Fibroblast of gingiva (primary cell): ENCODE data around the gene POMGNT2.

Experiments
- DNase-seq: peaks from one replicate; pipeline ENCODE4 v3.0.0-alpha.2; 2011; ENCODE audit warnings: low read depth

The POMGNT2 gene

DNA sequence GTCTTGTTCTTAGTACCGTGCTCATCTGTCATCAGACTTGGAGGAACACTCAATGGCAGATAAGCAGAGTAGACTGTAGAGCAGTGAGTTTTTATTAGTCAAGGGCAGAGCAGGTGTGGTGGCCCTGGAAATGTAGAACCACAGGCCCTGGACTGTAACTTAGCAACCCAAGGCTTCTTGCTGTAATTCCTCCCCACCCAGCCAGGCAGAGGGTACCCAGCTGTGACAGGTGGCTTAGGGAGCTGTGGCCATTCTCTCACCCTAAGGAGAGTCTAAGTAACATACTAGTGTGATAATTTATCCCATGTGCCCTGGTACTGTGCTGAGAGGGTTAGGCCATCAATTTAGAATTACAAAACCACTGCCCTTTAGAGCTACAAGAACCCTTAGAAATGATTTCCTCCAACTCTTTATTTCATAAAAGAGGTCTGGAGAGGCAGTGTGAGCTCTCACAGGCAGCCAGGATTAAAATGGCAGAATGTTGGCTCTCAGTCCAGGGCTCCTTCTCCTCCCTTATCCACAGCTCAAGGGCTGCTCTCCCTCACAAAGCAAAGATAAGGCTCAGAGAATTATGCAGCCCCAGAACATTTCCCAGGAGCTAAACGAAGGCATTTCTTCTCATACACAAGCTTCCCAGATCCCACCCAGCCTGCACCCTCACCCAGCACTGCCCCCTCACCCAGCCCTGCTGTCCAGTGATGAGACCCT, 3.0 kb downstream of the POMGNT2 start:
- no peak for DNase-seq

DNA sequence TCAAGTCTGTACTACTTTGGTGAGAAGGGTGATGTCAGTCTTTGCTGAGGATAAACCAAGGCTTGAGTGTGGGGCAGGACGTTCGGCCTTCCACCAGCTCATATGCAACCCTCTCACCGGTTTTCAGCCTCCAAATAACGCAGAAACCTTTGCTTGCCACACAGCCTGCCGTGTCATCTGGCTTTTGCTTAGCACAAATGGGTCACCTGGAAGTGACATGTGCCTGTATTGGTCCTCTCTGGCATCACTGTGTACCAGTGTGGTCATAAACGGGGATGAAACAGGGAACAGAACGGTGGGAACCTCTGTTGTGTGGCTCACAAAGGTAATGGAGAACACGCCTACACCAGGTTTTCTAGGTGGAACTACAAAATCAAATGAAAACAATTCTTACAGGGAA, 7.1 kb downstream of the POMGNT2 start:
- DNase-seq, result no peak

DNA sequence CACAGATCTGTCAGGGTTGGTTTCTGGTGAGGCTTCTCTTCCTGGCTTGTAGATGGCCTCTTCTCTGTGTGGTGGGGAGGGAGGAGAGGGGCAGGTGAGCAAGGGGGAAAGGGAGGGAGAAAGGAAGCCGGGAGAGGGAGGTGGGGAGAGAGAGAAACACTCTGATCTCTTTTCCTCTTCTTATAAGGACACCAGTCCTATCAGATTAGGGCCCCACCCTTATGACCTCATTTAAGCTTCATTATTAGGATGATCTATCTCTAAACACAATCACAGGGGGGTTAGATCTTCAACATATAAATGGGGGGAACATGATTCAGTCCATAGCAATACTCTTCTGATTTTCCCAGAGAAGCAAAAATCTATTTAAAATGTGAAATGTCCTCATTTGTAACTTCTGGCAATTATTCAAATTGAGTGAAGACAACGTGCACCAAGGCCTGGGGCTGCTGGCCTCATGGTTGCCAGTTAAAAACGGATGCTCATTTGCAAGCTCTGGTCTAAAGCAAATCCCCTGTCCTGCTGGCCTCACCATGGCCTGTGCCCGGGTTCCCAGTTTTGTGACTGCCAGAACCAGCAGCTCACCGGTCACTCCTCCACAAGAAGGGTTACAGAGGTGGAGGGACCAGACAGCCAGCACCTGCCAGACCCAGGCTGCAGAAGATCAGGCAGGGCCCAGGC, 8.3 kb downstream of the POMGNT2 start:
- no peak for DNase-seq

DNA sequence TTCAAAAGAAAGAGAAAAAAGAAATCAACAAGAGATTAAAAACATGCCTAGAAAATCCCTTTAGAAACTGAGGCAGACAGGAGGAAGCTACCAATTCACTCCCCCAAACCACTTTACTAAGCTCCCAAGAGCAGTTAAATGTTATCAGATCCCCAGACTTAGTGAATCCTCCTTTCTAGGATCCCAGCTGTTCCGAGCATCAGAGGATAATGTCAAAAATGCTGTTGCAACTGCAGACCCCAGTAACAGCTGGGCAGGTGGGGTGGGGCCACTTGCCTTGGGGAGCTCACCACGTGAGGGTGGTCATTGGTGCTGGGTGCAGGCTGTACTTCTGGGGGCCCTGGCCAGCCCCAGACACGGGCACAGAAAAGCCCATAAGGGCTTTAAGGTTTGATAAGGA, 9.1 kb downstream of the POMGNT2 start:
- no peak for DNase-seq

DNA sequence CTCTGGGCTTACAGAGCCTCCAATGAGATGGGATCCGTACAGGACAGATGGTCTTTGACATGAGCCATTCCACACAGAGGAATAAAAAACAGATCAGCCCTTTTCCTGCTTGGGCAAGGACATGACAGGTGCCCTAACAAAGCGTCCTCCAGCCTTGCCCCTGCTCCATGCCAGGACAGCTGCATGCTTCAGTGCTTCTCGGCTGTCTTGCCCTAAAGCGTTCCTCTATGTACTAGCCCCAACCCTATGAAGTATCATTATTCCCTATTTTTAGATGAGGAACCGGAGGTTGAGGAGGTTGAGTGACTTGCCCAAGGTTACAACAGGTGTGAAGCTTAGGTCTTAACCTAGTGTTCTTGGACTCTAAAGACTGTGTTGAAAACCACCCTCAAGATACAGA, 10.5 kb downstream of the POMGNT2 start:
- DNase-seq, result no peak

DNA sequence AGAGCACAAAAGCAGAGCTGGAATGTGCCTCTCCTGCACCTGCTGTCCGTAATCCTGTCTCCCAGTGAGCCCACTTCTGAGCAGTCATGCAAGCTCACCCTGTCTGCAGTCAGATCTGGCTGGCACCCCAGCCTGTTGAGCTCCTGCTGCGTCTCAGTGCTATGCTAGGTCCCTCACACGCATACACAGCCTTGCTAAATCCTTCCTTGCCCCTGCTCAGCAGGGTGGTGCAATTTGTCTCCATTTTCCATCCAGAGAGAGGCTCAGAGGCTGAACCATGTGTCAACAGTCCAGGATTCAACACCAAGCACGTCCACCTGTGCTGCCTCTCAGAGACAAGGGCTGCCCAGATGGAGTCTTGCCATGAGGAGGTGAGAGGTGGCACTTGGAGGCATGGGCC, 11.0 kb downstream of the POMGNT2 start:
- no peak for DNase-seq

DNA sequence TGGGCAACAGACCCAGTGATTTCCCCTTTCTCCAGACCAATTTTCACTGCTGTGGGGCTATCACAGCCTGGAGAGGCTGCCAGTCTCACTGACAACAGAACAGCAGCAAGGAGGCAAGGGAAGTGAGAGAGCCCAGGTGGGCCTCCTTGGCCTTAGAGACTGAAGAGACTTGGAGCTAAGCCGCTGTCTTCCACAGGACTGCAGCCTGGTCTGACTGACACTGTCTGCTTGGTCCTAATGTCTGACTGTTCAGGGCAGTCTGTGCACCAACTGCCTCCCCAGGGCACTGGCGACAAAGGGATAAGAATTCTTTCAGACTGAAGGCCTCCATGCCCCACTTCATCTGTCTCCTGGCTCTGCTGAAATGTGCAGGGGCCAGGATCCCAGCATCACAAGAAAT, 11.5 kb downstream of the POMGNT2 start:
- no peak for DNase-seq

DNA sequence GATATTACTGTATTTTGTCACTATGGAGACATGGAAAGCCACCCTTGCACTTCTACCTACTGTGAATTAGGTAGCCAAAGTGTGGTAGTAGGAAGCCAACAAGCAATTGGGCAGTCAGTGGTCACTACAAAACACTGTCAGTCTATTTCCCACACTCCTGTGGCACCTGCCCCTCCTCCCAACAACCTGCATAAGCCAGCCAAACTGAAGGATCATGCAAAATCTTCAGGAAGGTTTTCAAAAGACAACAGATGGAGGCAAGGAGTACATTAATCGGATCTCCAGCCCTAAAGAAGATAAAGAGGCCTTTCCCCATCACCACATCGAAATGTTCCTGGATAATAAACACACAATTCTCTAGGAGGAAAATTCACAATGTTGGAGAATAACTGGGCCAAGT, 11.9 kb downstream of the POMGNT2 start:
- DNase-seq, result no peak

DNA sequence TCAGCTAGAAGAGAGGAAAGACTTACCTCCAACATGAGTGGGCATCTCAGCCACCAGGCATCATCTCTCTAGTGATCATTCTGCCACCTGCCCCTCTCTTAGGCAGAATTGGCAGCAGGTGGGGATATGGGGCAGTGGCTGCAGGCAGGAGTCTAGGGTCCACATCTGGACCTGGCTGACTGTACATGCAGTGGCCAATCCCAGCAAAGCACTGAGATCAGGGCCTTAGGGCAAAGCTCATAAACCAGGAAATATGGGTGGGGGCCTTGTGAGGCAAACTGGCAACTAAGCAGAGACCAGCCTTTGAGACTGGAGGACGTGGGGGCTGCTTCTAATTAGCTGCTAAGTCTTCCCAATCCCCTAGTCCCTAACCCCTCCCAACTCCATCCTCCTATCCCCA, 12.9 kb downstream of the POMGNT2 start:
- DNase-seq, result no peak

DNA sequence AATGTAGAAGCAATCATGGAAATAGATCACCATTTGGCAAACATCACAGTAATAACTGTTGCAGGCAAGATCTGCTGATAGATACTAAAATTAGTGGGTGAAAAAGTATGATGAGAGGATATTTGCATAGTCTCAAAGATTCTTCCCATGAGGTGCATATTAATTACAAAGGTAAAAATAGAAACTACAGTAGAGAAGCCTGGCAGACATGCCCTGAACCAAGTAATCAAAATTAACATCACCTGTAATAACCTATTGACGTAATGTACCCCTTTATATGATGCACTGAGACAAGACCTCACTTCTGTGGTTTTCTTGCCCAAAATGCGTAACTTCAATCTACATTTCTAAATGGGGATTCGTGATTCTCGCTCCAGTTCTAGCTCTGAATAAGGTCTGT, 14.4 kb downstream of the POMGNT2 start:
- no peak for DNase-seq

DNA sequence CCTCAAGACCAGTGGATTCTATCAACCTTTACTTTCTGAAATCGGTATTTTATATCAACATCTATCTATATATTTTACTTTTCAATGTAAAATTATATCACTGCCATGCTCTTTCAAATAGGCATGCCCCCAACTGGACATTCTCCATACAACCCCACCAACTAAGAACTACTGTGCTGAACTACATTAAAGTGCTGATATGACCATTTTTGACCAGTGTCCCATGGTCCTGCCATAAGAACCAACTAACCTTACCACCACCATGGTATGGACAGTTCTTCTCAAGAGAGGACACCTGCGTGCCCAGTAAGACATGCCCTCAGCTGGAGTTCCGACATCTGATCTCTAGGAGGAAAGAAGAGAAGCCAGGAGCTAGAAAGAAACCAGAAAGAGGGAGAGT, 15.6 kb downstream of the POMGNT2 start:
- no peak for DNase-seq

DNA sequence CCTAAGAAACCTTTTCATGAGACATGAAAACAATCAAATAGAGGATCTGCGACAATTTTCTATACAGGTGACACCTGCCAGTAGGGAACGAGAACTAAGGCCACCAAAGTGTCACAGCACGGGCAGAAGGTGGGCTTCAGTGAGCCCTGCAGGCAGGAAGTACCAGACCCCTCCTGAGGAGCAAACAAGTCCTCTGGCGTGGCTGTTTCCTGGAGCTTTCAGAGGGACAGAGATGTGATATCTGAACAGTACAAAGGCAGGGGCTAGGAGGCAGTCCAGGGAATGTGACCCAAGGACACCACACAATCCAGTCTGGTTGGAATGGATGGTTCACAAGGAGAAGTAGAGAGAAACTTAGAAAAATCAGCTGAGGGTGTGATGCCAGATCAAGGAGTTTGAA, 16.8 kb downstream of the POMGNT2 start:
- DNase-seq, result no peak

DNA sequence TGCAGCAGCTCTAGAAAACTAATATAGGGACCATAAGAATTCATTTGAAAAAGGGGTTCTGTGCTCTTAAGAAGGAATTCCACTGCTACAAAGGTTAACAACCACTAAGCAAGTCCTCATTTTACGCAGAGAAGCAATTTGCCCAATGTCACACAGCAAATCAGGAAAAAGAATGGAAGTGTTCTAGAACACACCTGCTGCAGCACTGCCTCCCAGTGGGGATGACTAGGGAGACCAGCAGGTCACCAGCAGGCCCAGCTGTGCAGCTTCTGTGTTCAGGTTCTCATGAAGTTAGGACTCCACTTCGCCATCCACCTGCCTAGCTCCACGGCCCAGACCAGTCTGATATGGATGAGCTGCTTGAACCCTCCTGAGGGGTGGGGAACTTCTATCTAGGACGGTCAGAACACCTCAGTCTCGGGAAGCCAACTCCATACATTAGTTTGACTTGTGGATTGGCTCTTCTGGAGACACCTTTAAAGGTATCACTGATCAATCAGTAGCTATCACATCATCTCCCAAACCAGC, 18.6 kb downstream of the POMGNT2 start:
- no peak for DNase-seq

DNA sequence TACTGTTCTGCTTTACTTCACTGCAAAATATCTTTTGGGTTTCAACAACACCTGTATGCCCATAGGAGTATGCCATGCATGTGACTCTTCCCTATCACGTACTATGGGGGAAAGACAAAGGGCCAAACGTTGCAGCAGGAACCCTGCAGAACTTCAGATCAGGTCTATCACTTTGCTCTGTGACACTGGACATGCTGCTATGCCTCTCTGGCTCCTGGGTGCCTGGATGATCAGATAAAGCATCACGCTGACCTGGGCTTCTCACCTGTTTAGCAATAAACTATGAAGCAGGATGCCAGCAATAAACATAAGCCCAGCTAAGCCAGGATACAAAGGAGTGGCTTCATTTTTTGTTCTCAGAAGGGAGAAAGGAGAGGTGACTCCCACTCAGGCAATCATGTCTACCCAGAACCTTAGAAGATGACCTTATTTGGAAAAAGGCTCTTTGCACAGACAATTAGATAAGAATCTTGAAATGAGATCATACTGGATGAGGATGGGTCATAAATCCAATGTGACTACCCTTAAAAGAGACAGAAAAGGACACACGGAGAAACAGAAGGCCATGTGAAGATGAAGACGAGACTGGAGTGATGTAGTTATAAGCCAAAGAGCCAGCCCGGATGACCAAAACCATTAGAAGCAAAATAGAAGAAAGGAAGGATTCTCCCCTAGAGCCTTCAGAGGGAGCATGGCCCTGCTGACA, 19.3 kb downstream of the POMGNT2 start:
- DNase-seq, result no peak

DNA sequence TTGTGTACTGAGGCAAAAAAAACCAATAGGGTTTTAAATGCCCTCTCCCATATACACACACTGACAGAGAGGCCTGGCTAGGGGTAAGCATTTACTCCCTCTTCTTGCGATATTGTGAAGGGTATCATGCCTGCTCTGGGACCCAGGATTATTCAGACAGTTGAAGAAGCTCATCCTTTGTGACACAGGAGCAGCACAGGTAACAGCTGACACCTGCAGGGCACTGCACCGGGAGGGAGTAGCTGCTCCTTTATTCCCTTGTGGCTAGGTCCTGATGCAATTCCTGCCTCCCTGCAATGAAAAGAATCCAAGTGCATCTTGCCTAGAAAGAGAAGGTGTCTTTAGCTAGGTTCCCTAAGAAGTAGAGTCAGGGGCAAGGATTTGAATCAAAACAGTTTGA, 23.4 kb downstream of the POMGNT2 start:
- DNase-seq, result no peak

DNA sequence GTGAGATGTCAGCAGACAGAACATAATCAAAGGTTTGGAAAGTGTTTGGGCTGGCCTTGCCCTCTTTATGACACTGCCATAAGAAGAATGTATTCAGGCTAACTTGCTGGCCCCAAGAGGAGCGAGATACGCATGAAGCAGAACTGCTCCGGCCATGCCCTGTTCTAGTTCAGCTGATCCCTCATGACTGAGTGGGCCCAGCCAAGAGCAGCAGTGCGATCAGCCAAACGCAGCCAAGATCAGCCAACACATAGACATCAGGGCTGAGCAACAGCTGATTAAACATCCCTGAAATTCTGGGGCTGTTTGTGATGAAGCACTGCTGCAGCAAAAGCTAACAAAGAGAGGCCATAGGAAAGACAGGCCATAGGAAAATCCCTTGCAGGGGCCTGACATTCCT, 24.1 kb downstream of the POMGNT2 start:
- DNase-seq, result no peak

DNA sequence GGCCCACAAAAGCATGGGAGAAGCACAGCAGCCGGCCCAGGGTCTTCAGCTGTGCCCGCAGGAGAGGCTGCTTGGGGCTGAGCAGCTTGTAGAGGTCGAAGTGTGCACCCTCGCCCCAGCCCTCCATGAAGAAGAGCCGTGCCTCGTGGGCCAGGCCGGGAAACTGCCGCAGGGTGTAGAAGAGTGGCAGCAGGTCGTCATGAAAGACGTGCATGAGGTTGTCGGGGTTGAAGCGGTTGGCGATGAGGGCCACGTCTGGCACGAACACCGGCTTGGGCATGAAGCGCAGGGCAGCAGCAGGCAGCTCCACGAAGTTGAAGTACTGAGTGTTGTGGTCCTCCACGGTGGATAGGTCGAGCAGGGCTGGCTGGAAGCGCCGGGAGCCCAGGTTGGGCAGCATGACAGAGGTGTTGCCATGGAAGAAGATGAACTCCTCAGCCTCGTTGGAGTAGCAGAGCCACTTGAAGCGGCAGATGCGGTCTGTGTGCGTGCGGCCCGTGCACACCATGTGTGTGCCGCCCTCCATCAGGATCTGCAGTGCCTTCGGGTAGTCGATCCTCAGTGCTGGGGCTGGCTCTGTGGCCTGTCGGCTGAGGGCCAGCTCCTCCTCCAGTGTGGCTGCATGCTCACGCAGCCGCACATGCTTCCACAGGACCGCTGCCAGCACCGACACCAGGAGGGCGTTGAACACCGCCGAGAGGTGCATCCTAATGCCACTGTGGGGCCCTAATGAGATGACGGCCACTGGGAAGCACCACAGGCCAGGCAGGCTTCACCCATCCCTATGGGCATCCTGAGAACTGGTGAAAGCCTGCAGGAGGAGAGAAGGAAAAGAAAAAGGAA, 24.9 kb downstream of the POMGNT2 start:
- DNase-seq, result no peak

DNA sequence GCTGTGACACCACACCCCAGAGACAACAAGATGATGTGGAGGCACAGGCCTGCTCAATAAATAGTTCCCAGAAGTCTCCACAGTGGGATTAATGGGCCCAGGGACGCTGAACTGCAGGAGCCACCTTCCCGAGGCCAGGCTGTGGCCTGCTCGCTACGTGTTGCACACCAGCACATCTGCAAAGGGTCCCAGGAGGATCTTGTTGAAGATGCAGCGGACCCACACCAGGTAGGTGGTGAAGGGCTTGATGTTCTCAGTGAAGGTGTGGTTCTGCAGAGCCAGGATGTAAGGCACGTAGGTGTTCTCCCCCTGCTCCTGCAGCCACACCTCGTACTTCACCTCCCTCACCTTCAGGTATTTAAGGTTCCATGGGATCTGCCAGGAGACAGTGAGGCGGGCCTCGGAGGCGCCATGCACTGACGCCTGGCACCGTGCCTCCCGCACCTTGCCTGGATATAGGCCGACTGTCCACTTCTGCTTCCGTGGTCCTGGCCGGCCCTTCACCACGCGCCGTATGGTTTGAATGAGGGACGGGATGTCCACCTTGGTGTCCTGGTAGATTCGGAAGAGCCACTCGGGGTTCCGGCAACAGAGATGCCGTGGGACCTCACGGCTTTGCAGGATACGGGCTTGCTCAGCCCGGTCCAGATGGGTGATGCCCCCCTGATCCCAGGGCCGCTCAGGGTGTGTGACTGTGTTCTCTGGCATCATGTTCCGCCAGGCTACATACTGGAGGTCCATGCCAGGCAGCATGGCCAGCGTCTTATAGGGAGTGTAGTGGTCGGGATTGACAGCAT, 26.1 kb downstream of the POMGNT2 start:
- no peak for DNase-seq

DNA sequence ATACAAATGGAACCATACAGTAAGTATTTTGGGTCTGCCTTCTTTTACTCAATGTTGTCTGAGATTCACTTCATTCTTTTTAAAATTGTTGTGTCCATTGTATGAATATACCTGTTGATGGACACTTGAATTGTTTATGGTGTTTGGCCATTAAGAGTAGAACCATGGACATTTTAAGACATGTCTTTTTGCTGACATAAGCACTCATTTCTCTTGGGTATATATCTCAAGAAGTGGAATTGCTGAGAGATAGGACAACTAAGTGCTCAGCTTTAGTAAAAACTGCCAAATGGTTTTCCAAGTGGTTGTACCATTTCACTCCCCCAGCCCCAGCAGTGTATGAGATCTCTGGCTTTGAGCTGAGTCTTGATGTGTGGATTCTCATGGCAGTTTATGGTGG, 28.2 kb downstream of the POMGNT2 start:
- no peak for DNase-seq

DNA sequence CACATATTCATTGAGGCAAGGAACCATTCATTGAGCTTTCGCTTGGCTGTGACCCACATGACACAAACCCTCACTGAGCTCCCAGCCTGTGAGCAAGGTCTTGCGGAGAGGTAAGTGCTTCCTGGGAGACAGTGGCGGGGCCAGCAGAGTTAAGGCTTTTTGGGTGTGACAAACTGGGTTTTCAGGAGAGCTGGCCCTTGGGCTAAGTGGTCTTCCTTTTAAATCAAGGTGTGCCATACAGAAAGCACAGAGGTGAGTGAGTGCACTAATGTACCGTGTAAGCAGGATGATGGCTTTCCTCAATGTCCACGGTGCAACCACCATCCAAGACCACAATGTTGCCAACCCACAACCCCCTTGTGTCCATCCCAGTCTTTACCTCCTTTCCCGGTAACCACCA, 28.6 kb downstream of the POMGNT2 start:
- no peak for DNase-seq

DNA sequence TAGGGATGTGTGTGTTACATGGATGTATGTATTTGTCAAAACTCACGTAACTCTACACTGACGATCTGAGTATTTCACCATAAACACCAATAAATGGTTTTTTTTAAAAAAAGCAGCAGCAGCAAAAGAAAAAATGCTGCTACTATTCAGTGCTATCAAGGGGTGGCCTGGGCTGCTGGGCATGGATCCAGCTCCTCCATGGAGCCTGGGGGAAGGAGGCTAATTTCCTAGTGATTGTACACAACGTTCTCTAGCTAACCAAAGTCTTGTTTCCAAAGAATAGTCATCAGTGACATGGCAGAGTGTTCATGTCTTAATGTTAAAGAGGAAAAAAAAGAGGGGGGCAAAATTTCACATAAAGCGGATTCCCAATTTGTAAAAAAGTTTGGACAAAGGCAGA, 29.0 kb downstream of the POMGNT2 start:
- no peak for DNase-seq
